Tibial nerve (tissue), 4 donors: ENCODE data around the gene IL27RA. TPM values are rescaled to one million over a fixed set of nuclear protein-coding genes. Genes with fewer than 3 reads are reported as not detected.
A peak's percentile ranks its signal among the peaks of the same experiment; 100 is the strongest.

ENCODE experiments used
- DNase-seq, 2 donors: peaks; one replicate each; pipeline ENCODE4 v3.0.0-alpha.2; 2019; ENCODE audit warnings: low spot score in 2 of 2
- H3K27ac ChIP-seq, 4 donors: fragments of 200-600 bp; sonication (generic) in 3 of 4; one replicate each; pipeline ENCODE4 v1.5.1; 2017 to 2019; ENCODE audit warnings: mild to moderate bottlenecking in 1 of 4
- H3K27me3 ChIP-seq, 2 donors: fragments of 200-600 bp; sonication (generic) in 1 of 2; one replicate each; pipeline versions ENCODE4 v1.5.1 to v1.6.0; 2017 to 2019
- H3K36me3 ChIP-seq, 3 donors: fragments of 200-600 bp; sonication (generic); one replicate each; pipeline ENCODE4 v1.5.1; 2018 to 2019
- H3K4me1 ChIP-seq, 4 donors: fragments of 200-600 bp; sonication (generic) in 3 of 4; one replicate each; pipeline ENCODE4 v1.5.1; 2017 to 2019
- H3K4me3 ChIP-seq, 4 donors: fragments of 200-600 bp; sonication (generic) in 3 of 4; one replicate each; pipeline ENCODE4 v1.5.1; 2017 to 2019; ENCODE audit warnings: mild to moderate bottlenecking in 1 of 4, moderate library complexity in 1 of 4
- H3K9me3 ChIP-seq, 4 donors: fragments of 200-600 bp; sonication (generic) in 3 of 4; one replicate each; pipeline ENCODE4 v1.5.1; 2017 to 2019
- EP300 ChIP-seq, 2 donors: sonication (generic); formaldehyde crosslinking; IDR thresholded peaks; one replicate each; pipeline ENCODE4 v1.6.1; 2017; ENCODE audit warnings: antibody characterized with exemption in 2 of 2, mild to moderate bottlenecking in 1 of 2
- POLR2A ChIP-seq, 2 donors: fragments of 450-650 bp; IDR thresholded peaks; one replicate each; pipeline ENCODE4 v1.6.1; 2017; ENCODE audit warnings: antibody characterized with exemption in 2 of 2, mild to moderate bottlenecking in 2 of 2, moderate library complexity in 2 of 2
- WGBS, 2 donors: methylation state at CpG; one replicate each; pipeline ENCODE4 v1.1.5; 2018; 5-methylcytosine and 5-hydroxymethylcytosine counted together
- total RNA-seq, 4 donors: library from RNA; depleted of rRNA; stranded (reverse); fragments of >200 nt; gene quantifications; one replicate each; pipeline ENCODE4 v1.1.0, GENCODE V29; 2016
- TF ChIP-seq, protein P1 (sequence below), 5 experiments: fragments of 200-600 bp in 3 of 5; fragments of 450-650 bp in 2 of 5; sonication (generic) in 3 of 5; IDR thresholded peaks; one replicate each; pipeline ENCODE4 v1.5.1; 2016 to 2019; ENCODE audit warnings: antibody characterized with exemption in 5 of 5, mild to moderate bottlenecking in 3 of 5, moderate library complexity in 2 of 5

Gene IL27RA
- total RNA-seq, 4 donors from 2014 or later: 2.4 to 3.5 (median 3.0) TPM

DNA sequence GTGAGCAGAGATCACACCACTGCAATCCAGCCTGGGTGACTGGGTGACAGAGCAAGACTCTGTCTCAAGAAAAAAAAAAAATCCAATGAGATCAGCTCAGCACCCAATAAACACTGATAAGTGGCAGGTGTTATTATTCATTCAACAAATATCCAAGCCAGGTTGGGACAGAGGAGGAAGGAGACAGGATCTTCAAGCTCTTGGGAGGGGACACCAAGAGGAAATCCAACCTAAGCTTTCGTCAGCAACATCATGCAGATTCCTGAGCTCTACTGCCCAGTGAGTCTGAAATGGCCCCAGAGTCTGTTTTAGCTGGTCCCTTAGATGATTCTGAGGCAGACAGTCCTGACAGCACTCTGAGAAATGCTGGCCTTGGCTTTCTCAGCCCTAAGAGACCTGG is 33.1 kb upstream of the IL27RA start:
- TF ChIP-seq, protein P1, sequence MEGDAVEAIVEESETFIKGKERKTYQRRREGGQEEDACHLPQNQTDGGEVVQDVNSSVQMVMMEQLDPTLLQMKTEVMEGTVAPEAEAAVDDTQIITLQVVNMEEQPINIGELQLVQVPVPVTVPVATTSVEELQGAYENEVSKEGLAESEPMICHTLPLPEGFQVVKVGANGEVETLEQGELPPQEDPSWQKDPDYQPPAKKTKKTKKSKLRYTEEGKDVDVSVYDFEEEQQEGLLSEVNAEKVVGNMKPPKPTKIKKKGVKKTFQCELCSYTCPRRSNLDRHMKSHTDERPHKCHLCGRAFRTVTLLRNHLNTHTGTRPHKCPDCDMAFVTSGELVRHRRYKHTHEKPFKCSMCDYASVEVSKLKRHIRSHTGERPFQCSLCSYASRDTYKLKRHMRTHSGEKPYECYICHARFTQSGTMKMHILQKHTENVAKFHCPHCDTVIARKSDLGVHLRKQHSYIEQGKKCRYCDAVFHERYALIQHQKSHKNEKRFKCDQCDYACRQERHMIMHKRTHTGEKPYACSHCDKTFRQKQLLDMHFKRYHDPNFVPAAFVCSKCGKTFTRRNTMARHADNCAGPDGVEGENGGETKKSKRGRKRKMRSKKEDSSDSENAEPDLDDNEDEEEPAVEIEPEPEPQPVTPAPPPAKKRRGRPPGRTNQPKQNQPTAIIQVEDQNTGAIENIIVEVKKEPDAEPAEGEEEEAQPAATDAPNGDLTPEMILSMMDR (IDR thresholded peaks at IDR 0.05): no peak
- no peak for TF ChIP-seq EP300 (IDR thresholded peaks at IDR 0.05)
- no peak for TF ChIP-seq POLR2A (IDR thresholded peaks at IDR 0.05)
- DNase-seq: no peak
- WGBS, 2 donors: 94 to 100% methylated on average over 1 of the region's 1 CpG

DNA sequence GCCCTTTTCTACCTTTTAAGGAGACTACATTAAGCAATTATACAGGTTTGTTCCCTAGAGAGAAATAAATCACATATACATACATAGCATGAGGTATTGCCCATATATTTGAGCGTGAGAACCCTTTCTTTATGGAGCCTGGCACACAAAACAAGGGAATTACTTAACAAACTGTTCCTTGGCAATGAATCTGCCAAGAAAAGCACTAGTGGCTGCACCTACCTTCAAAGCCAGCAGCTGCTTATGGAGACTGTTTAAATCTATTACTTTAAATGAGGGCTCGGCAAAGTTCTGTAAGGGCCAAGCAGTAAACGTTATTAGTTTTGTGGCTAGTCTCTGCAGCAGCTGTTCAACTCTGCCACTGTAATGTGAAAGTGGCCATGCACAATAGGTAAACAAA is 32.5 kb upstream of the IL27RA start:
- no peak for DNase-seq
- no peaks in the 10 kb centered on the region for H3K27me3 ChIP-seq
- TF ChIP-seq, protein P1 (IDR thresholded peaks at IDR 0.05): no peak
- TF ChIP-seq POLR2A (IDR thresholded peaks at IDR 0.05) (no peak), EP300 (IDR thresholded peaks at IDR 0.05) (no peak)

More for the DNA sequence above, 33.1 kb upstream of the IL27RA start:
- Histone ChIP-seq H3K9me3 (peaks cover 0 to 11% (median 0%) of the 10 kb centered on the region in 4 donors), H3K27me3 (no peaks in the 10 kb centered on the region), H3K27ac (no peak overlapping the region), H3K4me3 (no peak overlapping the region), H3K4me1 (peaks cover 0 to 15% (median 6%) of the 10 kb centered on the region in 4 donors), H3K36me3 (peaks cover 0 to 30% (median 0%) of the 10 kb centered on the region in 3 donors)

DNA sequence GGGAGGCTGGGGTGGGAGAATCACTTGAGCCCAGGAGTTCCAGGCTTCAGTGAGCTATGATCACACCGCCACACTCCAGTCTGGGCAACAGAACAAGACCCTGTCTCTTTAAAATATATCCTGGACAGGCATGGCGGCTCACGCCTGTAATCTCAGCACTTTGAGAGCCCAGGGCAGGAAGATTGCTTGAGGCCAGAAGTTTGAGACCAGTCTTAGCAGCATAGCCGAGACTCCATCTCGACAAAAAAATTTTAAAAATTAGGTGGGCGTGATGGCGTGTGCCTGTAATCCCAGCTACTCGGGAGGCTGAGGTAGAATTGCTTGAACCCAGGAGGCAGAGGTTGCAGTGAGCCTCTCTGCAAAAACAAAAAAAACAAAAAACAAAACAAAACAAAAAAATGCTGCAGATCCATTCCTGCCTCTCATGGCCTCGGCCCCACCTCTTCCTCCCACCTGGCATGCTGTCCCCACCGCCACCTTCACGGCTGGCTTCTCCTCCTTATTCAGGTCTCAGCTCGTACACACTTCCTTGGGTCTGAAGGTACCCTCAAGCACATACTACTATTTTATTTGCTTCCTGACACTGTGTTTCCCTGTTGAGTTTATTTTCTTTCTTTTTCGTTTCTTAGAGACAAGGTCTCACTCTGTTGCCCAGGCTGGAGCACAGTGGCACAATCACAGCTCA is 30.7 kb upstream of the IL27RA start:
- H3K4me1 ChIP-seq: peaks cover 0 to 37% (median 16%) of the 10 kb centered on the region in 4 donors
- WGBS, 2 donors: 78 to 79% methylated on average over 13 of the region's 13 CpGs
- no peak overlapping the region for H3K27ac ChIP-seq

More for the DNA sequence above, 32.5 kb upstream of the IL27RA start:
- 99% methylated on average over 3 of the region's 3 CpGs for WGBS, 2 donors
- H3K4me3 ChIP-seq: no peak overlapping the region
- peaks cover 0 to 21% (median 9%) of the 10 kb centered on the region in 4 donors for H3K4me1 ChIP-seq
- H3K27ac ChIP-seq: no peak overlapping the region
- H3K9me3 ChIP-seq: peaks cover 0 to 11% (median 0%) of the 10 kb centered on the region in 4 donors
- H3K36me3 ChIP-seq: peaks cover 0 to 30% (median 0%) of the 10 kb centered on the region in 3 donors

DNA sequence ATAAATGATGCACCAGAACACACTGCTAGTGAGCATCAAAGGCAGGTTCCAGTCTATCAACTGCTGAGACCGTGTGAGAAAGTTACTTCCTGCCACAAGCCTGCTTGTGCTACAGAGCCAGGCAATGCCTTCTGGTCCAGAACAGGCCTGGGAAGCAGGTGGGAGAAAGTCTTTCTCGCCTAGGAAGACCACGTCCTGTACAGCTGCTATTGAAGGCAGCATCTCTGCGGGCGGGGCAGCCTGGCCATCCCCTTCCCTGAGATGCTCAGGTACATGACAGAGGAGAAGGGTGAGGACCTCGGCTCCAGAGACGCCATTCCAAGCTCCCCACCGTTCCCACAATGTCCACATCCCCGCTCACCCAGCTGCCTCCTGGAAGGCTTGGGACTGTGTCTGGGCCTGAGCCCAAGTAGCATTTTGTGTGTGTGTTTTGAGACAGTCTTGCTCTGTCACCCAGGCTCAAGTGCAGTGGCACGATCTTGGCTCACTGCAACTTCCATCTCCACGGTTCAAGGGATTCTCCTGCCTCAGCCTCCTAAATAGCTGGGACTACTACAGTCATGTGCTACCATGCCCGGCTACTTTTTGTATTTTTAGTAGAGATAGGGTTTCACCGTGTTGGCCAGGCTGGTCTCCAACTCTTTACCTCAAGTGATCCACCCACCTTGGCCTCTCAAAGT is 28.9 kb upstream of the IL27RA start:
- DNase-seq: no peak
- Histone ChIP-seq H3K36me3 (peaks cover 0 to 20% (median 0%) of the 10 kb centered on the region in 3 donors), H3K9me3 (peaks cover 0 to 11% (median 0%) of the 10 kb centered on the region in 4 donors), H3K4me1 (peaks cover 0 to 37% (median 16%) of the 10 kb centered on the region in 4 donors), H3K27me3 (no peaks in the 10 kb centered on the region), H3K27ac (peak overlapping the region; percentile 16 to 100 (median 100)), H3K4me3 (no peak overlapping the region)
- TF ChIP-seq, protein P1 (IDR thresholded peaks at IDR 0.05): no peak
- TF ChIP-seq EP300 (IDR thresholded peaks at IDR 0.05) (no peak), POLR2A (IDR thresholded peaks at IDR 0.05) (no peak)
- 46 to 63% methylated on average over 9 to 13 of the region's 13 CpGs for WGBS, 2 donors

More for the DNA sequence above, 30.7 kb upstream of the IL27RA start:
- peaks cover 0 to 30% (median 0%) of the 10 kb centered on the region in 3 donors for H3K36me3 ChIP-seq
- DNase-seq: no peak
- peaks cover 0 to 11% (median 0%) of the 10 kb centered on the region in 4 donors for H3K9me3 ChIP-seq
- H3K4me3 ChIP-seq: no peak overlapping the region
- H3K27me3 ChIP-seq: no peaks in the 10 kb centered on the region
- TF ChIP-seq, protein P1 (IDR thresholded peaks at IDR 0.05): no peak
- TF ChIP-seq EP300 (IDR thresholded peaks at IDR 0.05): no peak
- TF ChIP-seq POLR2A (IDR thresholded peaks at IDR 0.05): no peak
